ENCODE data around the gene ZNF276. TPM values are rescaled to one million over a fixed set of nuclear protein-coding genes. Genes with fewer than 3 reads are reported as not detected.
A peak's percentile ranks its signal among the peaks of the same experiment; 100 is the strongest.

Gene ZNF276
- total RNA-seq, 2 donors from 2014 or later, result 28.2 to 32.6 TPM

- Histone ChIP-seq H3K4me1 (ENCODE audit: control insufficient read depth, insufficient read depth, low read length) (peaks cover 4% of the 10 kb centered on the region), H3K9me3 (ENCODE audit: control insufficient read depth, low read length) (no peaks in the 10 kb centered on the region), H3K4me3 (ENCODE audit: low read length) (no peak overlapping the region), H3K9ac (ENCODE audit: extremely low read depth, low read length, poor library complexity, severe bottlenecking) (no peak overlapping the region), H3K27ac (ENCODE audit: low read depth, low read length) (no peak overlapping the region), H3K27me3 (ENCODE audit: control insufficient read depth, insufficient read depth, low read length, poor library complexity, severe bottlenecking) (no peaks in the 10 kb centered on the region), H3K36me3 (ENCODE audit: control insufficient read depth, insufficient read depth, low read length) (peaks cover 42% of the 10 kb centered on the region)
- peak; percentile 56 for DNase-seq
- Mint-ChIP-seq H3K27ac (peak overlapping the region; percentile 64), H3K4me3 (no peak overlapping the region), H3K36me3 (ENCODE audit: low read depth) (peaks cover 48% of the 10 kb centered on the region), H3K9me3 (no peaks in the 10 kb centered on the region), H3K27me3 (ENCODE audit: insufficient read depth) (no peaks in the 10 kb centered on the region), H3K4me1 (peaks cover 4% of the 10 kb centered on the region)
- no peak for TF ChIP-seq CTCF (conservative IDR thresholded peaks at IDR 0.05)
- WGBS, 2 experiments (ENCODE audit: insufficient coverage in 1 of 2, insufficient read length in 1 of 2), result 95 to 98% methylated on average over 16 to 31 of the region's 31 CpGs
Measured at GRCh38 chr16:89695086-89695874, 26.1 kb upstream of the ZNF276 start.

GRCh38 chr16:89695875-89696669 lies 25.3 kb upstream of the ZNF276 start:
- Histone ChIP-seq H3K4me1 (ENCODE audit: control insufficient read depth, insufficient read depth, low read length) (peaks cover 4% of the 10 kb centered on the region), H3K27me3 (ENCODE audit: control insufficient read depth, insufficient read depth, low read length, poor library complexity, severe bottlenecking) (no peaks in the 10 kb centered on the region), H3K4me3 (ENCODE audit: low read length) (no peak overlapping the region), H3K9ac (ENCODE audit: extremely low read depth, low read length, poor library complexity, severe bottlenecking) (no peak overlapping the region), H3K27ac (ENCODE audit: low read depth, low read length) (no peak overlapping the region), H3K9me3 (ENCODE audit: control insufficient read depth, low read length) (no peaks in the 10 kb centered on the region), H3K36me3 (ENCODE audit: control insufficient read depth, insufficient read depth, low read length) (peaks cover 36% of the 10 kb centered on the region)
- Mint-ChIP-seq H3K27me3 (ENCODE audit: insufficient read depth) (no peaks in the 10 kb centered on the region), H3K4me3 (no peak overlapping the region), H3K9me3 (no peaks in the 10 kb centered on the region), H3K36me3 (ENCODE audit: low read depth) (peaks cover 42% of the 10 kb centered on the region), H3K27ac (peak overlapping the region; percentile 48), H3K4me1 (peaks cover 4% of the 10 kb centered on the region)
- TF ChIP-seq CTCF (conservative IDR thresholded peaks at IDR 0.05), result no peak
- DNase-seq, result peak; percentile 51
- WGBS, 2 experiments (ENCODE audit: insufficient coverage in 1 of 2, insufficient read length in 1 of 2), result 88 to 89% methylated on average over 17 to 25 of the region's 25 CpGs

GRCh38 chr16:89696670-89697128 lies 24.6 kb upstream of the ZNF276 start:
- no peak overlapping the region for H3K9ac ChIP-seq (ENCODE audit: extremely low read depth, low read length, poor library complexity, severe bottlenecking)
- no peak overlapping the region for H3K4me3 Mint-ChIP-seq
- H3K4me1 ChIP-seq (ENCODE audit: control insufficient read depth, insufficient read depth, low read length), result peaks cover 4% of the 10 kb centered on the region
- no peak overlapping the region for H3K27ac ChIP-seq (ENCODE audit: low read depth, low read length)
- no peak overlapping the region for H3K4me3 ChIP-seq (ENCODE audit: low read length)
- peaks cover 30% of the 10 kb centered on the region for H3K36me3 ChIP-seq (ENCODE audit: control insufficient read depth, insufficient read depth, low read length)
- no peaks in the 10 kb centered on the region for H3K9me3 ChIP-seq (ENCODE audit: control insufficient read depth, low read length)
- 96 to 100% methylated on average over 10 to 18 of the region's 18 CpGs for WGBS, 2 experiments (ENCODE audit: insufficient coverage in 1 of 2, insufficient read length in 1 of 2)
- H3K9me3 Mint-ChIP-seq, result no peaks in the 10 kb centered on the region
- no peak for TF ChIP-seq CTCF (conservative IDR thresholded peaks at IDR 0.05)
- peaks cover 36% of the 10 kb centered on the region for H3K36me3 Mint-ChIP-seq (ENCODE audit: low read depth)
- H3K27me3 Mint-ChIP-seq (ENCODE audit: insufficient read depth), result no peaks in the 10 kb centered on the region
- H3K4me1 Mint-ChIP-seq, result peaks cover 4% of the 10 kb centered on the region
- DNase-seq, result peak; percentile 43
- H3K27ac Mint-ChIP-seq, result no peak overlapping the region
- H3K27me3 ChIP-seq (ENCODE audit: control insufficient read depth, insufficient read depth, low read length, poor library complexity, severe bottlenecking), result no peaks in the 10 kb centered on the region
